NB4 (cell line): ENCODE measurements around the gene ZBTB46.
A peak's percentile ranks its signal among the peaks of the same experiment; 100 is the strongest.

Experiments
- DNase-seq: peaks from one replicate; pipeline ENCODE4 v3.0.0; 2010; ENCODE audit warnings: low read depth
- H3K4me3 ChIP-seq: one replicate; pipeline ENCODE4 v1.5.1; 2011; ENCODE audit warnings: mild to moderate bottlenecking, low read depth, low read length, moderate library complexity
- MAX ChIP-seq: IDR thresholded peaks from 2 replicates; pipeline ENCODE4 v1.6.1; 2011; ENCODE audit warnings: low read depth, low read length
- MYC ChIP-seq: IDR thresholded peaks from 2 replicates; pipeline ENCODE4 v1.6.1; 2011; ENCODE audit warnings: low read depth, low read length
- POLR2A ChIP-seq: IDR thresholded peaks from 2 replicates; pipeline ENCODE4 v1.6.1; 2011; ENCODE audit warnings: mild to moderate bottlenecking; ENCODE audit not compliant: insufficient read length; ENCODE audit errors: extremely low read depth
- TF ChIP-seq, protein P1 (sequence below): IDR thresholded peaks from one replicate; pipeline ENCODE4 v1.5.1; 2012; ENCODE audit warnings: low read depth, low read length

ZBTB46 gene

DNA sequence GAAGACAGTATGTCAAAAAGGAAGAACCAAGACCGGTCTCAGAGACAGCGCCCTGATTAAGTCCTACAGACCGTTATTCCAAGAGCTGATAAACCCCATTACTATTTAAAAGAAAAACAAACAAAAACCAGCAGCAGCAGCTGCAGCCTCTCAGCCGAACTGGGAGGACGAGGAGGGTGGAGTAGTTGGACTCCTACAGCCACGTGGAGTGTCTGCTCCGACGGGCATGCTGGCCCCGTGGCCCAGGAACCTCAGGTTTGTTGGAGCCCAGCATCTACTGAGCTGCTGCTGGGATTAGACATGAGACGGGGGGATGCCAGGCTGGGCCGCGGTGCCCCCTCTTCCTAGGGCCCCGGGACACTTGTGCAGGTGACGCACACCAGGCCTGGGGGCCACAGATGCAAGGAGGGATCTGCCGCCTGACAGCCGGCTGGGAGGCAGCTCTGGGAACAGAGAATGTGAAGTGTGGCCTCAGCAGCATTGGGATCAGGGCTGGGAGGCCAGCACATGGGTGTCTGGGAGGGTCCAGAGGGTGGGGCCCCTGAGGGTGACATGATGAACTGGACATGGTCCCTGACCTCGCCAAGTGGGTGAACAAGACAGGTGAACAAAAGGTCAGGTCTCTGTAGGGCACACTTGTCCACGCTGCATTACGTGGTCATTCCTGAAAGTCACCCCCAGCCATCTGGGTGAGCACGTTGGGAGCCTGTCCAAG, 2.9 kb upstream of the ZBTB46 start:
- TF ChIP-seq, protein P1, sequence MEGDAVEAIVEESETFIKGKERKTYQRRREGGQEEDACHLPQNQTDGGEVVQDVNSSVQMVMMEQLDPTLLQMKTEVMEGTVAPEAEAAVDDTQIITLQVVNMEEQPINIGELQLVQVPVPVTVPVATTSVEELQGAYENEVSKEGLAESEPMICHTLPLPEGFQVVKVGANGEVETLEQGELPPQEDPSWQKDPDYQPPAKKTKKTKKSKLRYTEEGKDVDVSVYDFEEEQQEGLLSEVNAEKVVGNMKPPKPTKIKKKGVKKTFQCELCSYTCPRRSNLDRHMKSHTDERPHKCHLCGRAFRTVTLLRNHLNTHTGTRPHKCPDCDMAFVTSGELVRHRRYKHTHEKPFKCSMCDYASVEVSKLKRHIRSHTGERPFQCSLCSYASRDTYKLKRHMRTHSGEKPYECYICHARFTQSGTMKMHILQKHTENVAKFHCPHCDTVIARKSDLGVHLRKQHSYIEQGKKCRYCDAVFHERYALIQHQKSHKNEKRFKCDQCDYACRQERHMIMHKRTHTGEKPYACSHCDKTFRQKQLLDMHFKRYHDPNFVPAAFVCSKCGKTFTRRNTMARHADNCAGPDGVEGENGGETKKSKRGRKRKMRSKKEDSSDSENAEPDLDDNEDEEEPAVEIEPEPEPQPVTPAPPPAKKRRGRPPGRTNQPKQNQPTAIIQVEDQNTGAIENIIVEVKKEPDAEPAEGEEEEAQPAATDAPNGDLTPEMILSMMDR: no peak
- TF ChIP-seq POLR2A (no peak), MAX (no peak)
- peak; percentile 1 for DNase-seq
- H3K4me3 ChIP-seq: no peak overlapping the region

DNA sequence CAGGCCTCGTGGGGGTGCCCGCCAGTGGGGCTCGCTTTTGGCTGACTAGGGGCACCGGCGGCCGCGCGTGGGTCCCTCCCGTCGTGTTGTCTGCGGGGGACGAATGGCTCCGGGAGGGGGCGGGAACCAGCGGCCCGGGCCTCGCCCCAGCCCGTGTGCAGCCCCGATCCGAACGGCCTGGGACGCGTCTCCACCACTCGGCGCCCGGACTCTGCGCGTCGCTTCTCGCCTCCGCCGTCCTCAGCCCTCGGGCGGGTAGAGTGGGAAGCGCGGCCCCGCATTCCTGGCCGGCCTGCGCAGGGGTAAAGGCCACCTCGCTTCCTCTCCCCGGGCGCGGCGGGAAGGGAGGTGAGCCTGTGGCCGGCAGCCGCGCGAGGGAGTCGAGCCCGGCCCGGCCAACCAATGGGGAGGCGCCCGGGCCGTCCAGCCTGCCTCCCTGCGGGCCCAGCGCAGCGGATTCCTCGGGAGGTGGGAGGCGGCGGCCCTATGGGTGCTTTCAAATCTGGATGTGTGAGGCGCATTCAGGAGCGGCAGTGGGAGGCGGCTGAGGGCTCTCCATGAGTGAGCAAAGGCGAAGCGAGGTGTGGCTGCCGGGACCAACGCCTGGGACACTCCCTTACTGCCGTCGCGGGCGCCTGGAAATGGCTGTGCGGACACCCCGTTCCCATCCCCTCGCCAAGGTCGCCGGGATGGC, 1.1 kb upstream of the ZBTB46 start:
- DNase-seq: peak; percentile 66
- TF ChIP-seq MAX: no peak
- TF ChIP-seq, protein P1: no peak
- no peak overlapping the region for H3K4me3 ChIP-seq

DNA sequence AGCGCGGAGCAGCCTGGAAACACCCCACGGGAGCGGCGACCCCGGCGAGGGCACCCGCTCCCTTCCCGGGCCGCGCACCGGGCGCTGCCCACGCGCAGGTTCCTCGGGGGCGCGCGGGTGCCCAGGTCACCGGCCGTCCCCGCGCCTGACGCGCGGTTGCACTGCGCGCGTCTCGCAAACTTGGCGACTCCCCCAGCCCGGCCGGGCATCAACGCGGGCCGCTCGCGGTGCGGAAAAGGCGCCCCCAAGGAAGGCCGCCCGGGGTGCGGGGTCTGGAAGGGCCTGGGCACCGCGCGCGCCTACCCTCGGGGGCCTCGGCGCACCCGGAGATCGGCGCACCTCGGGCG, 555 bp upstream of the ZBTB46 start:
- H3K4me3 ChIP-seq: no peak overlapping the region
- DNase-seq: peak; percentile 44
- TF ChIP-seq, protein P1: no peak

- peak overlapping the region; percentile 38 for H3K4me3 ChIP-seq
- no peak for TF ChIP-seq POLR2A
- TF ChIP-seq MYC: no peak
- TF ChIP-seq, protein P1: no peak
- no peak for TF ChIP-seq MAX
- DNase-seq: peak; percentile 34
Observed at GRCh38 chr20:63829945-63830835, 874 bp downstream of the ZBTB46 start.

DNA sequence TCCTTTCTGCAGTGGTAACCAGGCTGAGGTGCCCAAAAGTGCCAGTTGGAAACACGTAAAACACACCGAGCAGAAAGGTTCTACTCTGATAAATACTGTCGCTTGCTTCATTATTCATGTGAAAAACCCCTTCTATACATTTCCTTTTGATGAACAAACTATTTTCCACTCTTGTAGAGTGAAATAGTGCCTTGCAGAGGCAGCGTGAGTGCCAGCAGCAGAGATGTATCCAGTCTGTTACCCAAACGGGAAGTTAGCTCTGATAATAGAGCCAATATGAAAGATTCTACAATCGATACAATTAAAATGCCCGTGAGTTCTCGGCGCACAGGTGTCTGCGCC, 1.5 kb downstream of the ZBTB46 start:
- TF ChIP-seq POLR2A (no peak), MYC (no peak), MAX (no peak)
- TF ChIP-seq, protein P1: no peak
- peak; percentile 39 for DNase-seq
- H3K4me3 ChIP-seq: peak overlapping the region; percentile 38
